D721Med (cell line): ENCODE measurements around the gene DAGLA.

Experiments used
- DNase-seq: peaks from one replicate; pipeline ENCODE4 v3.0.0; 2011; ENCODE audit warnings: low spot score; ENCODE audit not compliant: insufficient read length
- FAIRE-seq: peaks from 2 replicates; lab custom pipeline; 2011; peaks lifted over from hg19 to GRCh38; lab: Jason Lieb, UNC
- TF ChIP-seq, protein P1 (sequence below): IDR thresholded peaks from 2 replicates; pipeline ENCODE4 v1.5.1; 2012; ENCODE audit warnings: mild to moderate bottlenecking, control low read depth; ENCODE audit not compliant: insufficient read depth; ENCODE audit errors: missing control alignments

DAGLA gene

DNA sequence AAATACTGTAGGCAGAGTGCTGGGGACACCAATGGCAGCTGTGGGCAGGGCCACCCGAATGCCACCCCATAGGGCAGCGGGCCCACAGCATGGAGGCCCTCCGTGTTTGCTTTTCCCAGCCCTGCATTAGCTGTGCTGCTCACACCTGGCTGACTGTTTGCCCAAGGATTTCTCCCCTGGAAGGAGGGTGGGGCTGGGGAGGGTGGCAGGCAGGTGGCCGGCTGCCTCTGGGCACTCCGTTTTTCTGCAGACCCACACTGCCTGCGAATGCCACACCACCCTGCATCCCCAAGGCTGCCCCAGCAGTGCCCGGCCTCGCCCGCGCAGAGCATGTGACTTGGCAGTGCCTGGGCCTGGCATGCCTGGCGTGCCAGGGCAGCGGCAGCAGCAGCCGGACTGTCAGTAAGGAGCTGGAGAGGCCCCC, 19.6 kb downstream of the DAGLA start:
- DNase-seq (no peak), FAIRE-seq (no peak)
- TF ChIP-seq, protein P1, sequence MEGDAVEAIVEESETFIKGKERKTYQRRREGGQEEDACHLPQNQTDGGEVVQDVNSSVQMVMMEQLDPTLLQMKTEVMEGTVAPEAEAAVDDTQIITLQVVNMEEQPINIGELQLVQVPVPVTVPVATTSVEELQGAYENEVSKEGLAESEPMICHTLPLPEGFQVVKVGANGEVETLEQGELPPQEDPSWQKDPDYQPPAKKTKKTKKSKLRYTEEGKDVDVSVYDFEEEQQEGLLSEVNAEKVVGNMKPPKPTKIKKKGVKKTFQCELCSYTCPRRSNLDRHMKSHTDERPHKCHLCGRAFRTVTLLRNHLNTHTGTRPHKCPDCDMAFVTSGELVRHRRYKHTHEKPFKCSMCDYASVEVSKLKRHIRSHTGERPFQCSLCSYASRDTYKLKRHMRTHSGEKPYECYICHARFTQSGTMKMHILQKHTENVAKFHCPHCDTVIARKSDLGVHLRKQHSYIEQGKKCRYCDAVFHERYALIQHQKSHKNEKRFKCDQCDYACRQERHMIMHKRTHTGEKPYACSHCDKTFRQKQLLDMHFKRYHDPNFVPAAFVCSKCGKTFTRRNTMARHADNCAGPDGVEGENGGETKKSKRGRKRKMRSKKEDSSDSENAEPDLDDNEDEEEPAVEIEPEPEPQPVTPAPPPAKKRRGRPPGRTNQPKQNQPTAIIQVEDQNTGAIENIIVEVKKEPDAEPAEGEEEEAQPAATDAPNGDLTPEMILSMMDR: no peak

DNA sequence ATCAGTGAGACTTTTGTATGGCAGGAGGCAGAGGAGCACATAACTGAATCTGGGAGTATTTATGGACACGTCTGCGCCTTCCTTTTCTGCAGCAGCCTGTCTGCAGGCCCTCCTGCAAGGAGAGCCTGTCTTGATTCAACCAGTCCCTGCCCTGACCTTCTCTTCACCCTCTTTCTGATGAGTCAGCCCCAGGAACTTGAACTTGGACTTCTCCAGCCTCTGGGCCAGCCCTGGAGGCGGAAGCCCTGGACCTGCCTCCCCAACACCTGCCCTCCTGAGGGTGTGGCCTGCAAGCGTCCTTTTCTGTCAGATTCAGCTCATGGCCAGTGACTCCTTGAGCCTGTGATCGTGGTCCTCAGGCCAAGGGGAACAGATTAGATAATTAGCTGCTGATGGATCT, 20.0 kb downstream of the DAGLA start:
- DNase-seq: no peak
- FAIRE-seq: no peak
- TF ChIP-seq, protein P1: no peak

DNA sequence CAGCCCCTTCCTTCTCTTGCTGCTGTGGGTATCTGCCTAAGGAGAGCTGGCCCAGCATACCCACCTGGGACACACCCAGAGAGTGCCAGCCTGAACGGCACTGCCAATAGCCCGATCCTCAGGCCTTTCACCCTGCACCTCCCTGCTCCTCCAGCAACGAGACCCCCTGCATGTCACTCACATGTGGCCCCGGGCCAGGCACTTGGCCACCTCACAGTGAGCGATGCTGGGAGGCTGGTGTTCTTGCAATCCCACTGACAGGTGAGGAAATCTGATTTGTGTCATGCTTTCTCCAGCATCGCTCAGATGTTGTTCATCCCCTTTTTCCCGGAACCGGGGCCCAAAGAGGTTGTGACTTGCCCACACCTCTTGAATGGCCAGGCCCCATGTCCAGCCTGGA, 20.5 kb downstream of the DAGLA start:
- TF ChIP-seq, protein P1: no peak
- no peak for DNase-seq
- no peak for FAIRE-seq

DNA sequence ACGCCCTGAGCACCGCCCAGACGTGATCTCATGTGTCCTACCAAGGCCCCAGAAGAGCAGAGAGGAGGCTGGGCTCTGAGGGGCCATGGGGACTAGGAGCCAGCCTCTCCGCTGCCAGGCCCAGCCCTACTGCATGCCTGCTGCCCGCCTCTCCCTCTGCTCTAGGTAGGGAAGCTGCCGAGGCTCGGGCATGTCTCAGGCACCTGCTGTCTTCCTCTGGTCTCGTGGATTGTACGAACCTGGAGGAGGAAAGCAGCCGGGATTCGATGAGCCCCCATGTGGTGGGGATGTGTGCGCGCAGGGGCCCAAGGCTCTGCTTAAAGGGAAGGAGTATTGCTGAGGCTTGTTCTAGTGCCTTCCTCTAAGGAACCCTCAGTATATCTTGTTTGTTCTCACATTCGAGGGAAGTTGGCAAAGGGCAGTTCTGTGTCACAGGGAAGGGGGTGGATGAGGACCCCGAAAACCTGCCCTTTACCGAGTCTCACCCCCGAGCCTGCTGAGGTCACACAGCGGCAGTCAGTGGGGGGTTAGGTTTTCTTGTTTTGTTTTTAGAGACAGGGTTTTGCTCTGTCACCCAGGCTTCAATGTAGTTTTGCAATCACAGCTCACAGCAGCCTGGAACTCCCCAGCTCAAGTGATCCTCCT, 21.2 kb downstream of the DAGLA start:
- DNase-seq: no peak
- no peak for FAIRE-seq
- TF ChIP-seq, protein P1: peak; percentile 44

DNA sequence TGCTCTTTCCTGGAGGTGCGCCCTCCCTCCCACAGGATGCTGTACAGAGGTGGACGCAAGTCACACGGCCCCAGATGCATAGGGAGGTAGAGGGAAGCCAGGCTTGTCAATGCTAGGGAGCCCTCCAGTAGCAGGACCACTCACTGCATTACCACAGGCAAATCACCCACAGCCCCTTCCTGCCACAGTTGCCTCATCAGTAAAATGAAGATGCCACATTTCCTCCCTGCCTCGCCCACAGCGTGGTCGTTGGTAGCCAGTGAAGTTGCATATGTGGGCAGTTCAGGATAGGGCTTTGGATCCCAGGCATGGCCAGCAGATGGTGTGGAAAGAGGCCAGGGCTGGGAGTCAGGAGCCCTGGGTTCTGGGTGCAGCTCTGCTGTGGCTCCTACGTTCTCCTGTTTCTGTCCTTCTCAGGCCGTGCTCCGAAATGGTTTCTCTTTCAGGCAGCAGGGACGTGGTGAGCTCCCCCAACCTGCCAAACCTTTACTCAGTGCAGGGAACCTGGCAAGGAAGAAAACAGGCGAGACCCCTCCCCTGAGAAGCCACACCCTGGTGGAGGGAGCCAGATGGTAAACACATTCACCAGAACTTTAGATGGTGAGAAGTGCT, 22.6 kb downstream of the DAGLA start:
- TF ChIP-seq, protein P1: no peak
- FAIRE-seq (no peak), DNase-seq (no peak)

DNA sequence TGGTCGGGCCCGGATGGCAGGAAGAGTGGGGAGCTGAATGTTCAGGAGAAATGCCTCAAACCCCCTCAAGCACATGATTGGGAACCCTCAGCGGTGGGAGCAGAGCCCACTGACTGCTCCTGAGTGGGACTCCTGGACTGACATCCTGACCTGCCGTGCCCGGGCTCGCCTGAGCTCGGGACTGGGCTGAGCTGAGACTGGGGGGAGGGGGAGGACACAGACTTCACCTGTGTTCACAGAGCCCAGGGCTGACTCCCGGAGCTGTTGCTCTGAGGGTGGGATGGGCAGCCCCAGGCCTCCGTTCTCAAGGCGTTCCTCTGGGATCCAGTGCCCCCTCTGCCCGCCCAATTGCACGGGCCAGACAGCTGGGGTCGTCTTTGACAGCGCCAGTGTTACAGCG, 24.6 kb downstream of the DAGLA start:
- TF ChIP-seq, protein P1: no peak
- FAIRE-seq: no peak
- no peak for DNase-seq
